Neural progenitor cell (in vitro differentiated cells): Measurements from ENCODE around the gene TMEM117.

Experiments used
- EZH2phosphoT487 ChIP-seq: fragments of 200-600 bp; sonication (generic); IDR thresholded peaks from 2 replicates; pipeline ENCODE4 v1.6.1; 2017; ENCODE audit warnings: antibody characterized with exemption
- TF ChIP-seq, protein P1 (sequence below): fragments of 200-600 bp; sonication (generic); IDR thresholded peaks from 2 replicates; pipeline ENCODE4 v1.5.1; 2017; ENCODE audit warnings: antibody characterized with exemption, mild to moderate bottlenecking

DNA sequence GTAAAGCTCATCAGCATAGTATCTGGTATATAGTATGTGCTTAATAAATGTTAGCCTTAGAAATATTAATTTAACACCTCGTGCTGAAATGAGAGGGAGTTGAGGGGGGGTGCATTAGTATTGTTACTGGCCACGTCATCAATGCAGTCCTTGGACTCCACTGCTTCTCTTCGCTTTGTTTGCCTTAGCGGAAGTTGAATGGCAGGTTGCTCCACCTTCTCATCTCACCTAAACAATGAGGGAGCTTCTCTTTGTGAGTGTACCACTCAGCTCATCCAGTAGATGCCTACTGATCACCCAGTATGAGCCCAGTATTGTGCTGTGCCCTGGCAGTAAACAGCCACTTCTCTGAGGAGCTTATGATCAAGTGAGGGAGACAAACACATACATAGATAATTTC, 4.5 kb downstream of the TMEM117 start:
- no peak for TF ChIP-seq EZH2phosphoT487
- TF ChIP-seq, protein P1, sequence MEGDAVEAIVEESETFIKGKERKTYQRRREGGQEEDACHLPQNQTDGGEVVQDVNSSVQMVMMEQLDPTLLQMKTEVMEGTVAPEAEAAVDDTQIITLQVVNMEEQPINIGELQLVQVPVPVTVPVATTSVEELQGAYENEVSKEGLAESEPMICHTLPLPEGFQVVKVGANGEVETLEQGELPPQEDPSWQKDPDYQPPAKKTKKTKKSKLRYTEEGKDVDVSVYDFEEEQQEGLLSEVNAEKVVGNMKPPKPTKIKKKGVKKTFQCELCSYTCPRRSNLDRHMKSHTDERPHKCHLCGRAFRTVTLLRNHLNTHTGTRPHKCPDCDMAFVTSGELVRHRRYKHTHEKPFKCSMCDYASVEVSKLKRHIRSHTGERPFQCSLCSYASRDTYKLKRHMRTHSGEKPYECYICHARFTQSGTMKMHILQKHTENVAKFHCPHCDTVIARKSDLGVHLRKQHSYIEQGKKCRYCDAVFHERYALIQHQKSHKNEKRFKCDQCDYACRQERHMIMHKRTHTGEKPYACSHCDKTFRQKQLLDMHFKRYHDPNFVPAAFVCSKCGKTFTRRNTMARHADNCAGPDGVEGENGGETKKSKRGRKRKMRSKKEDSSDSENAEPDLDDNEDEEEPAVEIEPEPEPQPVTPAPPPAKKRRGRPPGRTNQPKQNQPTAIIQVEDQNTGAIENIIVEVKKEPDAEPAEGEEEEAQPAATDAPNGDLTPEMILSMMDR, result no peak
